ENCODE measurements around the gene POLR2B. TPM values are rescaled to one million over a fixed set of nuclear protein-coding genes. Genes with fewer than 3 reads are reported as not detected.
A peak's percentile ranks its signal among the peaks of the same experiment; 100 is the strongest.

Gene POLR2B
- total RNA-seq, 1 donor: 94.2 TPM

DNA sequence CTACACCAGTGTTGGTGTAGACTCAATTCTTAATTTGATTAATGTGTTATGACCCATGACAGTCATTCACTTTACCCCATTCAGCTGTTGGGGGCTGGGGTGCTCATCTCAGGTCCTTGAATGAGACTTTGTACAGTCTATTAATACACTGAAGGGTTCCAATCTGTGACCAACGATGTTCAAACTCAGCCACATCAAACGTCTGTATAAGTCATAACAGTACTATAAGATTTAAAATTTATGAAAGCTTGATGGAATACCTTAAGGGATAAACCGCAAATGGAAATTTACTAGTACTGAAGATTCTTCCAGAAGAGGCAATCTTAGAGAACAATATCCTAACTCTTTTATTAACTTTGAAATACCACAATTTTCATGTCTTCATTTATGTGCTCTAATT is 37.3 kb upstream of the POLR2B start:
- H3K4me3 ChIP-seq (ENCODE audit: low read depth, low read length): no peak overlapping the region
- TF ChIP-seq, protein P1, sequence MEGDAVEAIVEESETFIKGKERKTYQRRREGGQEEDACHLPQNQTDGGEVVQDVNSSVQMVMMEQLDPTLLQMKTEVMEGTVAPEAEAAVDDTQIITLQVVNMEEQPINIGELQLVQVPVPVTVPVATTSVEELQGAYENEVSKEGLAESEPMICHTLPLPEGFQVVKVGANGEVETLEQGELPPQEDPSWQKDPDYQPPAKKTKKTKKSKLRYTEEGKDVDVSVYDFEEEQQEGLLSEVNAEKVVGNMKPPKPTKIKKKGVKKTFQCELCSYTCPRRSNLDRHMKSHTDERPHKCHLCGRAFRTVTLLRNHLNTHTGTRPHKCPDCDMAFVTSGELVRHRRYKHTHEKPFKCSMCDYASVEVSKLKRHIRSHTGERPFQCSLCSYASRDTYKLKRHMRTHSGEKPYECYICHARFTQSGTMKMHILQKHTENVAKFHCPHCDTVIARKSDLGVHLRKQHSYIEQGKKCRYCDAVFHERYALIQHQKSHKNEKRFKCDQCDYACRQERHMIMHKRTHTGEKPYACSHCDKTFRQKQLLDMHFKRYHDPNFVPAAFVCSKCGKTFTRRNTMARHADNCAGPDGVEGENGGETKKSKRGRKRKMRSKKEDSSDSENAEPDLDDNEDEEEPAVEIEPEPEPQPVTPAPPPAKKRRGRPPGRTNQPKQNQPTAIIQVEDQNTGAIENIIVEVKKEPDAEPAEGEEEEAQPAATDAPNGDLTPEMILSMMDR (IDR thresholded peaks at IDR 0.05; ENCODE audit: insufficient read depth, low read length): no peak
- DNase-seq (ENCODE audit: low read depth): no peak

DNA sequence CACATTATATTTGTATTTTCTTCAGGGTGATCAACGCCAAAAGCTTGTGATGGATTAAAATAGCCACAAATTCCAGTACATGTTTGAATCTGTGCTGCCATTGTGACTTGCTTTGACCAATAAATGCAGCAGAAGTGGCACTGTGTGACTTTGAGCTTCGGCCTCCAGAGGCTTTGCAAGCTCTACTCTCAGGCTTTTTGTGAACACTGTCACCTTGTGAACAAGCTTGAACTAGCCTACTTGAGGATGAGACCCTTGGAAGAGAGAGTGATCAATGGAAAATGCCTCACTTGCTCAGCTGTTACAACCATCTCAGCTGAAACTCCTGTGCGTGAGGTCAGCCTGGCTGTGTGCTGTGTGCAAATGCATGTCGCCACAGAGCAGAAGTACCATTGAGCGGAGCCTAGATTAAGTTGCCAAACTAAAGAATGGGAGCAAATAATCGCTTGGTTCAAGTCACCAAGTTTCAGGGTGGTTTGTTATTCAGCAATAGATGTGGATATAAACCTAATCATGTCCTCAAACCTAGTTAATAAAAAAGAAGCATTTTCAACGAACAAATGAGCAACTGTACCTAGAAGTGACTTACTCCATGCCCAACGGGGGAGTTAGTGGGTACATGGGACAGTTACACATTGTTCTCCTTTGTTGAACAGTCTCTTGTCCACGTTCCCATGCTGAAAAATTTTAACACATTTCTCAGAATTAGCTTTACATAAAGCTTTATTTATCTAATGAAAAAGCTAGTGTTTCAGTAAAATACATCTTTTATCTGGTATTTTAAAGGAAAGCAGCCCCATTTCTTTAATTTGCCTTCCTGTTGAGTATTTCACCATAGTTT is 24.8 kb upstream of the POLR2B start:
- H3K4me3 ChIP-seq (ENCODE audit: low read depth, low read length): no peak overlapping the region
- TF ChIP-seq, protein P1 (IDR thresholded peaks at IDR 0.05; ENCODE audit: insufficient read depth, low read length): no peak
- no peak for DNase-seq (ENCODE audit: low read depth)

GRCh38 chr4:56958111-56958517 is 20.6 kb upstream of the POLR2B start:
- peak overlapping the region; percentile 23 for H3K4me3 ChIP-seq (ENCODE audit: low read depth, low read length)
- DNase-seq (ENCODE audit: low read depth): peak; percentile 99
- TF ChIP-seq, protein P1 (IDR thresholded peaks at IDR 0.05; ENCODE audit: insufficient read depth, low read length): no peak

GRCh38 chr4:56959100-56959499 is 19.6 kb upstream of the POLR2B start:
- no peak overlapping the region for H3K4me3 ChIP-seq (ENCODE audit: low read depth, low read length)
- no peak for DNase-seq (ENCODE audit: low read depth)
- TF ChIP-seq, protein P1 (IDR thresholded peaks at IDR 0.05; ENCODE audit: insufficient read depth, low read length): no peak

GRCh38 chr4:56961107-56961500 is 17.6 kb upstream of the POLR2B start:
- no peak overlapping the region for H3K4me3 ChIP-seq (ENCODE audit: low read depth, low read length)
- no peak for DNase-seq (ENCODE audit: low read depth)
- TF ChIP-seq, protein P1 (IDR thresholded peaks at IDR 0.05; ENCODE audit: insufficient read depth, low read length): no peak

DNA sequence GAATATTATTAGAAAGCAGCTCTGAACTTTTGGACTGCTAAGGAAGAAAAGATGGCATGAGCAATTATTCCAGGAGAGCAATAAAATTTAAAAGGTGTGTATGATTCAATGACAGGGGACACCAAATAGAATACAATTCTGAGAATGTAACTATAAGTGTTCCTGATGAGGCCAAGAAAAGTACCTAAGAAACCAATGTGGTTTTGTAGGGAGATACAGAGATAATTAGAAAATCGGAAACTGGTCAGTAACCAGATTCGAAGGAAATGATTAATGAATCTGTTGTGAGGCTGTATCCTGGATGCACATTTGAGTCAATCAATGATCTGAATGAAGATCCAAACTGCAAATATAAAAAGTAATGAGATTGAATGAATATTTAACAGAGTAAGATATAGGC is 7.3 kb upstream of the POLR2B start:
- DNase-seq (ENCODE audit: low read depth): no peak
- H3K4me3 ChIP-seq (ENCODE audit: low read depth, low read length): no peak overlapping the region
- TF ChIP-seq, protein P1 (IDR thresholded peaks at IDR 0.05; ENCODE audit: insufficient read depth, low read length): no peak
